Testis (tissue), 2 donors: Measurements from ENCODE around the gene CFAP69.

ENCODE experiments used
- CTCF ChIP-seq, 3 experiments: fragments of 450-650 bp in 2 of 3; fragments of 200-600 bp in 1 of 3; sonication (generic) in 1 of 3; IDR thresholded peaks; one replicate each; pipeline ENCODE4 v1.5.1; 2016 to 2019; ENCODE audit warnings: antibody characterized with exemption in 3 of 3, mild to moderate bottlenecking in 2 of 3, moderate library complexity in 1 of 3
- POLR2A ChIP-seq: fragments of 450-650 bp; IDR thresholded peaks from one replicate; pipeline ENCODE4 v1.6.1; 2017; ENCODE audit warnings: antibody characterized with exemption, mild to moderate bottlenecking, moderate library complexity

DNA sequence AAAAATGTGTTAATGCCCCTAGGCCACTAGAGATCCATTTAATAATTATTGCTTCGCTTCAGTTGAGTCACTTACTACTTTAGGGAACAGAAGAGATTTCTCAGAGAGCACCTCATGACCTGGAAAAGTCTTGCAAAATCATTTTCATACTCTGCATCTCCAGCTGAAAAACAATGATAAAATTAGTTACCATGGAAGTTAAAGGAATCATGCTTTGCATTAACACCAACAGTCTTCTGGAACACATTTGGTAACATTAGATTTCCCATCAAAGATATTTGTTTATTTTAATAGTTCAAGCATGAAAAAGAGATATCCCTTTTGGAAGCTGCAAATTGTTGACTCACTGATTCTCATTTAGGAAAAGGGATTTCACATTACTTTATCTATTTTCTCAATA lies 35.2 kb upstream of the CFAP69 start:
- TF ChIP-seq CTCF (IDR thresholded peaks at IDR 0.05) (no peak), POLR2A (no peak)
